SK-N-MC (cell line): ENCODE results near the gene CC2D2B.

Experiments
- DNase-seq: peaks from one replicate; pipeline ENCODE4 v3.0.0-alpha.2; 2011; ENCODE audit warnings: low read depth, low spot score
- H3K27ac ChIP-seq: fragments of 200-600 bp; sonication (generic); 2 replicates; pipeline ENCODE4 v1.5.1; 2016; ENCODE audit warnings: mixed run types
- H3K36me3 ChIP-seq: fragments of 200-600 bp; sonication (generic); 2 replicates; pipeline ENCODE4 v1.6.1; 2017; ENCODE audit warnings: antibody characterized with exemption, low read length, mixed read lengths; ENCODE audit not compliant: insufficient read depth
- H3K4me3 ChIP-seq: fragments of 200-600 bp; sonication (generic); 2 replicates; pipeline ENCODE4 v1.5.1; 2016
- H3K9ac ChIP-seq: fragments of 200-600 bp; sonication (generic); 2 replicates; pipeline ENCODE4 v1.8.0; 2017; ENCODE audit warnings: mixed run types, mixed read lengths; ENCODE audit not compliant: insufficient read length
- H3K9me3 ChIP-seq: fragments of 200-600 bp; sonication (generic); 2 replicates; pipeline ENCODE4 v1.6.1; 2017; ENCODE audit warnings: low read depth, mild to moderate bottlenecking, antibody characterized with exemption, low read length, moderate library complexity, mixed read lengths
- EZH2 ChIP-seq: fragments of 200-600 bp; sonication (generic); IDR thresholded peaks from one replicate; pipeline ENCODE4 v1.6.1; 2017; ENCODE audit warnings: antibody characterized with exemption
- FOXP2 ChIP-seq: optimal IDR thresholded peaks from 2 replicates; pipeline ENCODE3; 2011; ENCODE audit warnings: mild to moderate bottlenecking, moderate library complexity; ENCODE audit not compliant: insufficient read depth; ENCODE audit errors: extremely low read length, control extremely low read depth
- POLR2AphosphoS5 ChIP-seq: IDR thresholded peaks from 2 replicates; pipeline ENCODE4 v1.6.1; 2012; ENCODE audit warnings: mild to moderate bottlenecking, low read depth, low read length, borderline replicate concordance

CC2D2B gene

GRCh38 chr10:96053985-96054384 lies 146.2 kb downstream of the CC2D2B start:
- Histone ChIP-seq H3K9ac (no peak overlapping the region), H3K27ac (no peak overlapping the region), H3K4me3 (no peak overlapping the region), H3K36me3 (peaks cover 30% of the 10 kb centered on the region; the same call in 1 of the 2 replicates), H3K9me3 (no peaks in the 10 kb centered on the region)
- no peak for DNase-seq
- no peak for TF ChIP-seq FOXP2
- no peak for TF ChIP-seq POLR2AphosphoS5
- TF ChIP-seq EZH2: no peak

DNA sequence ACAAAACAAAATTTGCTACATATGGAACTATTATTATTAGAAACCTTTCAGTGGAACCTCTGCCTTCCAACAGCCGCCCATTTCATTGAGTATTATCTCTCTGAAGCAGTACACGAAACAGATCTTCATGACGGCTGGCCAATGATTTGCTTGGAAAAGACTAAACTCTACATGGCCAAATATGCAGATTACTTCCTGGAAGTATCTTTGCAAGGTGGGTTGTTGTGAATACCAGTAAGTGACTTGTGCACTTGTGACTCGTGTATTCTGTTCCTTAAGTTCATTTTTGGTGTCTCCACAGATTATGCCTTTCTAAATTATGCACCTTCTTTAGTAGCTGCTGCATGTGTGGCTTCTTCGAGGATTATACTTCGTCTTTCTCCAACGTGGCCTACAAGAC lies 149.0 kb downstream of the CC2D2B start:
- Histone ChIP-seq H3K9ac (no peak overlapping the region), H3K36me3 (peaks cover 39% of the 10 kb centered on the region), H3K9me3 (no peaks in the 10 kb centered on the region), H3K27ac (no peak overlapping the region), H3K4me3 (no peak overlapping the region)
- no peak for DNase-seq
- TF ChIP-seq FOXP2 (no peak), POLR2AphosphoS5 (no peak), EZH2 (no peak)

DNA sequence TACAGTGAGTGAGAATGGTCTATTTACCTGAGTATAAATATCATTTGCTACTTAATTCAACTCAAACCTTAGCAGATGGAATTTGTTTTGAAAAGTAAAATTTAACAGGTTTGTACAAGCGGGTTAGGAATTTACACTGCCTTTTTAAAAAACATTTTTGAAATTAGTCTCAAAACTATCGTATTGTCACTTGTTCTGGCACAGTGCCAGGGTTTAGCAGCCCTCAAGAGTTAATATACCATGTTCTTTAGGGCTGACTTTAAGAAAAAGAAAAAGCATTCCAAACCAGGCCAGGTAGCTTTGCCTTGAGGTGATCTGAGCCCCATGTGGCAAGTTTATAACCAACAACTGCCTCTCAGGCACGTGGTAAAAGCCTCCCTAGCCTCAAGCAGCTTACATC lies 153.5 kb downstream of the CC2D2B start:
- no peak for TF ChIP-seq EZH2
- TF ChIP-seq FOXP2: no peak
- no peak for TF ChIP-seq POLR2AphosphoS5
- no peak for DNase-seq
- no peaks in the 10 kb centered on the region for H3K9me3 ChIP-seq
- no peak overlapping the region for H3K9ac ChIP-seq
- no peak overlapping the region for H3K4me3 ChIP-seq
- H3K36me3 ChIP-seq: peaks cover 35% of the 10 kb centered on the region
- H3K27ac ChIP-seq: no peak overlapping the region

GRCh38 chr10:96072674-96073073 lies 164.9 kb downstream of the CC2D2B start:
- TF ChIP-seq EZH2 (no peak), FOXP2 (no peak), POLR2AphosphoS5 (no peak)
- H3K9me3 ChIP-seq: no peaks in the 10 kb centered on the region
- DNase-seq: no peak
- no peak overlapping the region for H3K4me3 ChIP-seq
- H3K9ac ChIP-seq: no peak overlapping the region
- H3K36me3 ChIP-seq: no peaks in the 10 kb centered on the region
- H3K27ac ChIP-seq: no peak overlapping the region

- TF ChIP-seq EZH2 (no peak), FOXP2 (no peak), POLR2AphosphoS5 (no peak)
- Histone ChIP-seq H3K9ac (no peak overlapping the region), H3K36me3 (no peaks in the 10 kb centered on the region), H3K27ac (no peak overlapping the region), H3K9me3 (no peaks in the 10 kb centered on the region), H3K4me3 (no peak overlapping the region)
- no peak for DNase-seq
Observed at GRCh38 chr10:96073722-96074121, 165.9 kb downstream of the CC2D2B start.

DNA sequence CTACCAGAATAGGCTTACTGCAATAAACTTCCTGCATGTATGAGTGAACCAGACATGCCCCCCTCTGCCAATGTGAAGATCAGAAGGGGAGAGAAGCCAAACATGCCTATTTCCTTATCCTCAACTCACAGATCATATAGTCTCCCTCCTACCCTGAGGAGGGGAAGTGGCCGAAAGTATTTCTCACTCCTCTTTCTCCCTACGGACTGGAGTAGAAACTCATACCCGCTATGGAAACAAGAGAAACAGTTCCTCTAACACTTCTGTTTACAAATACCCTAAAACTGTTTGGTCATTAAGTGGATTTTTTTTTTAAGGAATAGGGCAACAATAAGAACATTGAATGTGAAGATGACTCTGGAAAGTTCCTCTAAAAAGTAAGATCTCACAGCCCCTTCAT lies 167.0 kb downstream of the CC2D2B start:
- TF ChIP-seq FOXP2 (no peak), EZH2 (no peak), POLR2AphosphoS5 (no peak)
- DNase-seq: no peak
- H3K27ac ChIP-seq: no peak overlapping the region
- H3K4me3 ChIP-seq: no peak overlapping the region
- H3K9ac ChIP-seq: no peak overlapping the region
- H3K9me3 ChIP-seq: no peaks in the 10 kb centered on the region
- no peaks in the 10 kb centered on the region for H3K36me3 ChIP-seq

DNA sequence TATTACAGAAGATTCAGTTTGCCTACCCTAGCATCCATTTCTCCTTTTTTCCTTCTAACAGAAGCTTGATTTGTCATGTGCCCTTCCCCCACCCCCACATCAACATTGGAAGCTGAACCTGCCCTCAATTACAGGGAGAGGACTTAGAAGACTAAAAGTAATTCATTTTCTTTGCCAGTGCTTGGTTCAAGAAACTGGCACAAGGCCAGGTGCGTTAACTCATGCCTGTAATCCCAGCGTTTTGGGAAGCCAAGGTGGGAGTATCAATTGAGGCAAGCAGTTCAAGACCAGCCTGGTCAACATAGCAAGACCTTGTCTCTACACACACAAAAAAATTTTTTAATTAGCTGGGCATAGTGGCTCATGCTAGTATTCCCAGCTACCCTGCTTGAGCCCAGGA lies 168.2 kb downstream of the CC2D2B start:
- Histone ChIP-seq H3K9me3 (no peaks in the 10 kb centered on the region), H3K4me3 (no peak overlapping the region), H3K36me3 (no peaks in the 10 kb centered on the region), H3K27ac (no peak overlapping the region), H3K9ac (no peak overlapping the region)
- DNase-seq: no peak
- TF ChIP-seq EZH2: no peak
- TF ChIP-seq FOXP2: no peak
- TF ChIP-seq POLR2AphosphoS5: no peak

- TF ChIP-seq FOXP2 (no peak), EZH2 (no peak), POLR2AphosphoS5 (no peak)
- no peak overlapping the region for H3K27ac ChIP-seq
- no peak overlapping the region for H3K4me3 ChIP-seq
- H3K9ac ChIP-seq: no peak overlapping the region
- no peaks in the 10 kb centered on the region for H3K36me3 ChIP-seq
- DNase-seq: no peak
- no peaks in the 10 kb centered on the region for H3K9me3 ChIP-seq
Observed at GRCh38 chr10:96077156-96077555, 169.4 kb downstream of the CC2D2B start.

GRCh38 chr10:96082153-96082552 lies 174.4 kb downstream of the CC2D2B start:
- no peaks in the 10 kb centered on the region for H3K36me3 ChIP-seq
- no peak overlapping the region for H3K9ac ChIP-seq
- no peak overlapping the region for H3K4me3 ChIP-seq
- no peak for DNase-seq
- H3K9me3 ChIP-seq: no peaks in the 10 kb centered on the region
- H3K27ac ChIP-seq: no peak overlapping the region
- TF ChIP-seq POLR2AphosphoS5 (no peak), EZH2 (no peak), FOXP2 (no peak)
